NT2/D1 (cell line): ENCODE data around the gene MITF.

ENCODE experiments used
- SUZ12 ChIP-seq: IDR thresholded peaks from 2 replicates; pipeline ENCODE4 v1.6.1; 2011; ENCODE audit not compliant: insufficient read length, insufficient read depth; ENCODE audit errors: extremely low read depth
- ZNF274 ChIP-seq: IDR thresholded peaks from 2 replicates; pipeline ENCODE4 v1.6.1; 2011; ENCODE audit warnings: mild to moderate bottlenecking, low read depth, low read length

- TF ChIP-seq ZNF274 (no peak), SUZ12 (no peak)
These were observed 258.5 kb downstream of the MITF start for GRCh38 chr3:69997631-69998307.
